Stomach (tissue), 9 donors: ENCODE data around the gene COL4A2. TPM values are rescaled to one million over a fixed set of nuclear protein-coding genes. Genes with fewer than 3 reads are reported as not detected.

ENCODE experiments used
- DNase-seq, 2 donors: peaks; one replicate each; pipeline versions ENCODE4 v3.0.0 to v3.0.0-alpha.2; 2013 to 2019
- H3K27ac ChIP-seq, 5 donors: fragments of 200-600 bp in 4 of 5; sonication (generic) in 4 of 5; one replicate each; pipeline ENCODE4 v1.5.1; 2013 to 2019; ENCODE audit warnings: mild to moderate bottlenecking in 1 of 5, moderate library complexity in 1 of 5
- H3K27me3 ChIP-seq, 3 donors: fragments of 200-600 bp; sonication (generic); one replicate each; pipeline ENCODE4 v1.5.1; 2017 to 2019; ENCODE audit warnings: mixed run types in 1 of 3
- H3K36me3 ChIP-seq, 4 donors: fragments of 200-600 bp; sonication (generic); 1 replicate in 3 of 4; 2 replicates in 1 of 4; pipeline ENCODE4 v1.5.1; 2016 to 2019
- H3K4me1 ChIP-seq, 4 donors: fragments of 200-600 bp; sonication (generic); one replicate each; pipeline ENCODE4 v1.5.1; 2016 to 2019
- H3K4me3 ChIP-seq, 4 donors: fragments of 200-600 bp; sonication (generic) in 3 of 4; one replicate each; pipeline ENCODE4 v1.5.1; 2016 to 2019; ENCODE audit warnings: mild to moderate bottlenecking in 1 of 4
- H3K9me3 ChIP-seq, 4 donors: fragments of 200-600 bp; sonication (generic); one replicate each; pipeline ENCODE4 v1.5.1; 2016 to 2019
- EP300 ChIP-seq: sonication (generic); formaldehyde crosslinking; IDR thresholded peaks from one replicate; pipeline ENCODE4 v1.6.1; 2017; ENCODE audit warnings: antibody characterized with exemption
- POLR2A ChIP-seq, 4 donors: fragments of 450-650 bp; IDR thresholded peaks; one replicate each; pipeline ENCODE4 v1.6.1; 2016; ENCODE audit warnings: antibody characterized with exemption in 4 of 4, control low read depth in 2 of 4, mild to moderate bottlenecking in 1 of 4, moderate library complexity in 1 of 4
- POLR2AphosphoS5 ChIP-seq, 3 donors: sonication (generic); formaldehyde crosslinking; IDR thresholded peaks; one replicate each; pipeline ENCODE4 v1.6.1; 2016; ENCODE audit warnings: antibody characterized with exemption in 3 of 3
- WGBS, 5 donors: extraction: QIAGEN DNeasy Blood & Tissue Kit in 3 of 5; methylation state at CpG; one replicate each; pipeline versions ENCODE4 v1.1.5 to v1.1.7; 2013 to 2018; 5-methylcytosine and 5-hydroxymethylcytosine counted together
- intact Hi-C: fragments of 100-400 bp; cut with DNase I; formaldehyde crosslinking; loops from one replicate; pipeline ENCODE4 v1.15.1; 2023; ENCODE audit warnings: low total_unique reads
- polyA plus RNA-seq, 3 donors: library from polyadenylated mRNA; stranded (reverse); fragments of 200-250 nt; gene quantifications; one replicate each; pipeline ENCODE4 v1.2.3, GENCODE V29; 2013
- total RNA-seq, 5 donors: library from RNA; depleted of rRNA; stranded (reverse); fragments of >200 nt; gene quantifications; one replicate each; pipeline versions ENCODE4 v1.1.0 to v1.2.3, GENCODE V29; 2014 to 2016
- TF ChIP-seq, protein P1 (sequence below), 7 experiments: fragments of 450-650 bp in 4 of 7; fragments of 200-600 bp in 3 of 7; sonication (generic) in 3 of 7; IDR thresholded peaks; one replicate each; pipeline ENCODE4 v1.5.1; 2016 to 2019; ENCODE audit warnings: antibody characterized with exemption in 7 of 7, control low read depth in 2 of 7, mild to moderate bottlenecking in 1 of 7
- donor health status: healthy with polysubstance abuse.
- donor health status: Bipolar disorder and iron deficiency.
- donor health status: healthy.

The COL4A2 gene
- total and polyA plus RNA-seq, 8 donors: 24.0 to 531 (median 214) TPM

DNA sequence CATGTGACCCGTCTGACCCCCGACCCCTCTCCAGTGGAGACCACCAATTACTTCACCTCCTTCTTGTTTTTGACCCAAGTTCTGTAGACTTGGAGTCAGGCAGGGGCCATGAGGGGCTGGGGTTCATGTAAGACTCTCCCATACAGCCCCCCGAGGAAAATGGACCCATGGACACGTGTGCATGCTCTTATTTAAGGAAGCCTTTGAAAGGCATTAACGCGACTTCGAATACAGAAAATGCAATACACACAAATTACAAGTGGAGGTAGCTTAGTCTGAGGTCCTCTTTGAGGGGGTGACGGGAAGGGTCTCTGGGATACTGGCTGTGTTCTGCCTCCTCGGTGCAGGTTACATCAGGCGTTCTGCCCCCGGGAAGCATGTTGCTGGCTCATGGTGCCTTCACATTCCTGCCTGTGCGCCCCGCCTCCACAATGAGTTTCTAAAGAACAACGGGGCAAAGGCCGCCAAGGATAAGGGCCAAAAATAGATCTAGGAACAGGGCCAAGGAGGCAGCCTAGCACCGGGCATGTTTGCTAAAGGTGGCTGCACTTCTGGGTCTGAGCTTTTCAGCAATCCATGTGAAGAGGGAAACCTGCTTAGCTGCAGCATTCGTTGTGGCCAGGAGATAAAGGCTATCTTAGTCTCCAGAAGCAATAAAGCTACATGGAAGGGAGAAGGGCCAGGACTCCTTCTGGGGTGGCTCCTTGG lies 199.9 kb downstream of the COL4A2 start:
- DNase-seq: peak; percentile 94 to 95
- WGBS, 5 donors: 27 to 57% (median 35%) methylated on average over 17 of the region's 17 CpGs
- Histone ChIP-seq H3K36me3 (peaks cover 33 to 90% (median 87%) of the 10 kb centered on the region in 4 donors), H3K27ac (peak overlapping the region; percentile 85 to 94 (median 89)), H3K4me3 (no peak overlapping the region), H3K9me3 (no peaks in the 10 kb centered on the region), H3K27me3 (no peaks in the 10 kb centered on the region), H3K4me1 (peaks cover 32 to 71% (median 46%) of the 10 kb centered on the region in 4 donors)
- intact Hi-C loops: no loop called here
- TF ChIP-seq POLR2A (IDR thresholded peaks at IDR 0.05) (no peak), EP300 (peak; percentile 51), POLR2AphosphoS5 (IDR thresholded peaks at IDR 0.05) (peak; percentile 69 to 92 (median 80))
- TF ChIP-seq, protein P1, sequence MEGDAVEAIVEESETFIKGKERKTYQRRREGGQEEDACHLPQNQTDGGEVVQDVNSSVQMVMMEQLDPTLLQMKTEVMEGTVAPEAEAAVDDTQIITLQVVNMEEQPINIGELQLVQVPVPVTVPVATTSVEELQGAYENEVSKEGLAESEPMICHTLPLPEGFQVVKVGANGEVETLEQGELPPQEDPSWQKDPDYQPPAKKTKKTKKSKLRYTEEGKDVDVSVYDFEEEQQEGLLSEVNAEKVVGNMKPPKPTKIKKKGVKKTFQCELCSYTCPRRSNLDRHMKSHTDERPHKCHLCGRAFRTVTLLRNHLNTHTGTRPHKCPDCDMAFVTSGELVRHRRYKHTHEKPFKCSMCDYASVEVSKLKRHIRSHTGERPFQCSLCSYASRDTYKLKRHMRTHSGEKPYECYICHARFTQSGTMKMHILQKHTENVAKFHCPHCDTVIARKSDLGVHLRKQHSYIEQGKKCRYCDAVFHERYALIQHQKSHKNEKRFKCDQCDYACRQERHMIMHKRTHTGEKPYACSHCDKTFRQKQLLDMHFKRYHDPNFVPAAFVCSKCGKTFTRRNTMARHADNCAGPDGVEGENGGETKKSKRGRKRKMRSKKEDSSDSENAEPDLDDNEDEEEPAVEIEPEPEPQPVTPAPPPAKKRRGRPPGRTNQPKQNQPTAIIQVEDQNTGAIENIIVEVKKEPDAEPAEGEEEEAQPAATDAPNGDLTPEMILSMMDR (IDR thresholded peaks at IDR 0.05): no peak

DNA sequence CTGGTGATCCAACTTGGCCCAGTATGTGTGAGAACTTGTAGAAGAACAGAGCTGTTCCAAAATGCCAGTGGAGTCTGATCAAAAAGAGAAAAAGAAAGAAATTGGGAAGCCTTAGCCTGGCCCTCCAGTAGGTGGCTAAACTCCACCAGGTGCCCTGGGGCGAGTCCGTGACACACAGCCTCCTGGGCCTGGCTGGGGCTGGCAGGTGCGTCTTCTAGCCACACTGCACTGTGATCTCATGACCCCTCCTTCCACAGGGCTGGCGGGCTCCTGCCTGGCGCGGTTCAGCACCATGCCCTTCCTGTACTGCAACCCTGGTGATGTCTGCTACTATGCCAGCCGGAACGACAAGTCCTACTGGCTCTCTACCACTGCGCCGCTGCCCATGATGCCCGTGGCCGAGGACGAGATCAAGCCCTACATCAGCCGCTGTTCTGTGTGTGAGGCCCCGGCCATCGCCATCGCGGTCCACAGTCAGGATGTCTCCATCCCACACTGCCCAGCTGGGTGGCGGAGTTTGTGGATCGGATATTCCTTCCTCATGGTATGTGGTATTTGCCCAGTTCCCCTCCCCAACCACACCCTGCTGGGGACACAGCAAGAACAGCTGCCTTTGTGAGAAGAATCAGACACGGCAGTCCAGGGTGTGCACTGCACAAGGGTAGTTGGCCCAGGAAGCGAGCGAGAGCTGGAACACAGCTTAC lies 200.7 kb downstream of the COL4A2 start:
- Histone ChIP-seq H3K4me3 (peak overlapping the region in 1 of 4 donors; percentile 9), H3K36me3 (peaks cover 35 to 90% (median 87%) of the 10 kb centered on the region in 4 donors), H3K27ac (peak overlapping the region; percentile 85 to 94 (median 89)), H3K27me3 (no peaks in the 10 kb centered on the region), H3K9me3 (no peaks in the 10 kb centered on the region), H3K4me1 (peaks cover 32 to 71% (median 46%) of the 10 kb centered on the region in 4 donors)
- DNase-seq: peak; percentile 80 to 91
- WGBS, 5 donors: 35 to 70% (median 48%) methylated on average over 20 to 23 of the region's 23 CpGs
- TF ChIP-seq EP300: no peak
- peak in 2 of 3 donors; percentile 28 to 65 for TF ChIP-seq POLR2AphosphoS5 (IDR thresholded peaks at IDR 0.05)
- TF ChIP-seq, protein P1 (IDR thresholded peaks at IDR 0.05): peak in 4 of 7 experiments; percentile 18 to 71 (median 48)
- no peak for TF ChIP-seq POLR2A (IDR thresholded peaks at IDR 0.05)
- intact Hi-C loops: no loop called here

DNA sequence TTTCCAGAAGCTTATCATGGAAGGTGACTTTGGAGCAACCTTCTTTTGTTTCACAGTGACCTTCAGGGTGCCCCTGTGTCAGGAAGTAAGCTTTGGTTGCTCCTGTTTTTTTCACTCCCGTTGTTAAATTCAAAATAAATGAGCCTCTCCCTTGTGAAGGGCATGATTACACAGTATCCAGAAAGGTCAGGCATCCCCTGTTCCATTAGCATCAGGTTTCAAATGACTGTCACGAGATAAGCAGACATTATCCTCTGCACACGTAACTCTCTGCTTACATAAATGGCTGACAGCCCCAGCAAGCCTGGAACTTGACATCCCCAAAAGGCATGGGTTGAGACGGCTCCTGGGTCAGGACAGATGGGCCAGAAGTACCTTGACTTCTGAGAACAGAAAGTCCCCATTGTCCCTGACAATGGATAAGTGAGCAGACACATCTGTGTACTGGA lies 202.4 kb downstream of the COL4A2 start:
- Histone ChIP-seq H3K27me3 (no peaks in the 10 kb centered on the region), H3K36me3 (peaks cover 24 to 90% (median 86%) of the 10 kb centered on the region in 4 donors), H3K4me1 (peaks cover 32 to 63% (median 46%) of the 10 kb centered on the region in 4 donors), H3K9me3 (no peaks in the 10 kb centered on the region), H3K4me3 (no peak overlapping the region), H3K27ac (peak overlapping the region in 4 of 5 donors; percentile 23 to 91 (median 54))
- TF ChIP-seq POLR2A (IDR thresholded peaks at IDR 0.05) (no peak), EP300 (peak; percentile 80), POLR2AphosphoS5 (IDR thresholded peaks at IDR 0.05) (peak in 1 of 3 donors; percentile 27)
- TF ChIP-seq, protein P1 (IDR thresholded peaks at IDR 0.05): no peak
- intact Hi-C loops: no loop called here
- DNase-seq: no peak
- WGBS, 5 donors: 34 to 50% (median 41%) methylated on average over 4 of the region's 4 CpGs
